Ovary (tissue), 3 donors: ENCODE results near the gene NKAIN4.

Experiments used
- EP300 ChIP-seq: sonication (generic); formaldehyde crosslinking; IDR thresholded peaks from one replicate; pipeline ENCODE4 v1.6.1; 2017; ENCODE audit warnings: antibody characterized with exemption
- TF ChIP-seq, protein P1 (sequence below), 3 donors: fragments of 450-650 bp in 2 of 3; fragments of 200-600 bp in 1 of 3; IDR thresholded peaks; one replicate each; pipeline versions ENCODE4 v1.5.1 to v1.8.0; 2016 to 2022; ENCODE audit warnings: antibody characterized with exemption in 3 of 3, mild to moderate bottlenecking in 1 of 3
- donor health status: DM: no; HTN: no; CAD: no.

- TF ChIP-seq, protein P1, sequence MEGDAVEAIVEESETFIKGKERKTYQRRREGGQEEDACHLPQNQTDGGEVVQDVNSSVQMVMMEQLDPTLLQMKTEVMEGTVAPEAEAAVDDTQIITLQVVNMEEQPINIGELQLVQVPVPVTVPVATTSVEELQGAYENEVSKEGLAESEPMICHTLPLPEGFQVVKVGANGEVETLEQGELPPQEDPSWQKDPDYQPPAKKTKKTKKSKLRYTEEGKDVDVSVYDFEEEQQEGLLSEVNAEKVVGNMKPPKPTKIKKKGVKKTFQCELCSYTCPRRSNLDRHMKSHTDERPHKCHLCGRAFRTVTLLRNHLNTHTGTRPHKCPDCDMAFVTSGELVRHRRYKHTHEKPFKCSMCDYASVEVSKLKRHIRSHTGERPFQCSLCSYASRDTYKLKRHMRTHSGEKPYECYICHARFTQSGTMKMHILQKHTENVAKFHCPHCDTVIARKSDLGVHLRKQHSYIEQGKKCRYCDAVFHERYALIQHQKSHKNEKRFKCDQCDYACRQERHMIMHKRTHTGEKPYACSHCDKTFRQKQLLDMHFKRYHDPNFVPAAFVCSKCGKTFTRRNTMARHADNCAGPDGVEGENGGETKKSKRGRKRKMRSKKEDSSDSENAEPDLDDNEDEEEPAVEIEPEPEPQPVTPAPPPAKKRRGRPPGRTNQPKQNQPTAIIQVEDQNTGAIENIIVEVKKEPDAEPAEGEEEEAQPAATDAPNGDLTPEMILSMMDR (IDR thresholded peaks at IDR 0.05) = no peak
- TF ChIP-seq EP300 = no peak
Measured at GRCh38 chr20:63297796-63298572, 43.7 kb upstream of the NKAIN4 start.
